Measurements from ENCODE around the gene MSI2.
A peak's percentile ranks its signal among the peaks of the same experiment; 100 is the strongest.

Gene MSI2

DNA sequence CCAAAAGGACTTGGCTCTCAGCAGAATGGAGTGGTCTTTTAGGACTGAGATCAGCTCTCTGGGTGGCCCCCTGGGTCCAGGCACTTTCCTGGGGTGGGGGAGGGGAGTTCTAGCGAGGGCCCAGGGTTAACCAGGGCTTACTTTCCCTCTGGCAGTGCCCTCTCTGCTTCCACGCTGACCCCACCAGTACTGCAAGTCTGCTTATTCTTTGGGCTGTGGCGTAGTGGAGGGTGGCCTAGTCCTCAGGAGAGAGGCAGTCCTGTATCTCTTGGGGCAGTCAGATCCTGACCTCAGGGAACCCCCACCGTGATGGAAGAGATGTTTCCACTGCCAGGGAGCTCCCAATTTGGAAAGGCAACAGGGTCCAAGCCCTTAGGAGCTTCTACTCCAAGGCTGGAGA is 409.4 kb downstream of the MSI2 start:
- peak; percentile 2 for DNase-seq
- no peaks in the 10 kb centered on the region for H3K27me3 ChIP-seq (ENCODE audit: insufficient read depth, low read depth, severe bottlenecking)
- no peaks in the 10 kb centered on the region for H3K9me3 ChIP-seq (ENCODE audit: severe bottlenecking)
- TF ChIP-seq, protein P1, sequence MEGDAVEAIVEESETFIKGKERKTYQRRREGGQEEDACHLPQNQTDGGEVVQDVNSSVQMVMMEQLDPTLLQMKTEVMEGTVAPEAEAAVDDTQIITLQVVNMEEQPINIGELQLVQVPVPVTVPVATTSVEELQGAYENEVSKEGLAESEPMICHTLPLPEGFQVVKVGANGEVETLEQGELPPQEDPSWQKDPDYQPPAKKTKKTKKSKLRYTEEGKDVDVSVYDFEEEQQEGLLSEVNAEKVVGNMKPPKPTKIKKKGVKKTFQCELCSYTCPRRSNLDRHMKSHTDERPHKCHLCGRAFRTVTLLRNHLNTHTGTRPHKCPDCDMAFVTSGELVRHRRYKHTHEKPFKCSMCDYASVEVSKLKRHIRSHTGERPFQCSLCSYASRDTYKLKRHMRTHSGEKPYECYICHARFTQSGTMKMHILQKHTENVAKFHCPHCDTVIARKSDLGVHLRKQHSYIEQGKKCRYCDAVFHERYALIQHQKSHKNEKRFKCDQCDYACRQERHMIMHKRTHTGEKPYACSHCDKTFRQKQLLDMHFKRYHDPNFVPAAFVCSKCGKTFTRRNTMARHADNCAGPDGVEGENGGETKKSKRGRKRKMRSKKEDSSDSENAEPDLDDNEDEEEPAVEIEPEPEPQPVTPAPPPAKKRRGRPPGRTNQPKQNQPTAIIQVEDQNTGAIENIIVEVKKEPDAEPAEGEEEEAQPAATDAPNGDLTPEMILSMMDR (IDR thresholded peaks at IDR 0.05; ENCODE audit: low read depth, low read length), result no peak
- H3K4me3 ChIP-seq (ENCODE audit: low read depth, low read length), result no peak overlapping the region
- H3K36me3 ChIP-seq, result peaks cover 34% of the 10 kb centered on the region
- no peak overlapping the region for H3K27ac ChIP-seq

- H3K27me3 ChIP-seq (ENCODE audit: insufficient read depth, low read depth, severe bottlenecking), result no peaks in the 10 kb centered on the region
- DNase-seq, result peak; percentile 5
- H3K4me3 ChIP-seq (ENCODE audit: low read depth, low read length), result no peak overlapping the region
- TF ChIP-seq, protein P1 (IDR thresholded peaks at IDR 0.05; ENCODE audit: low read depth, low read length), result no peak
- H3K27ac ChIP-seq, result no peak overlapping the region
- H3K9me3 ChIP-seq (ENCODE audit: severe bottlenecking), result no peaks in the 10 kb centered on the region
- H3K36me3 ChIP-seq, result peaks cover 34% of the 10 kb centered on the region
Measured at GRCh38 chr17:57666201-57666870, 410.0 kb downstream of the MSI2 start.

- Histone ChIP-seq H3K9me3 (ENCODE audit: severe bottlenecking) (no peaks in the 10 kb centered on the region), H3K36me3 (peaks cover 34% of the 10 kb centered on the region), H3K4me3 (ENCODE audit: low read depth, low read length) (no peak overlapping the region), H3K27me3 (ENCODE audit: insufficient read depth, low read depth, severe bottlenecking) (no peaks in the 10 kb centered on the region), H3K27ac (no peak overlapping the region)
- TF ChIP-seq, protein P1 (IDR thresholded peaks at IDR 0.05; ENCODE audit: low read depth, low read length), result no peak
- DNase-seq, result peak; percentile 5
Measured at GRCh38 chr17:57666946-57667345, 410.6 kb downstream of the MSI2 start.

GRCh38 chr17:57667461-57667923 is 411.2 kb downstream of the MSI2 start:
- Histone ChIP-seq H3K36me3 (peaks cover 36% of the 10 kb centered on the region), H3K27ac (no peak overlapping the region), H3K4me3 (ENCODE audit: low read depth, low read length) (no peak overlapping the region), H3K9me3 (ENCODE audit: severe bottlenecking) (no peaks in the 10 kb centered on the region), H3K27me3 (ENCODE audit: insufficient read depth, low read depth, severe bottlenecking) (no peaks in the 10 kb centered on the region)
- TF ChIP-seq, protein P1 (IDR thresholded peaks at IDR 0.05; ENCODE audit: low read depth, low read length), result no peak
- peak; percentile 8 for DNase-seq

- no peak overlapping the region for H3K27ac ChIP-seq
Measured at GRCh38 chr17:57668332-57668731, 412.0 kb downstream of the MSI2 start.

More at GRCh38 chr17:57668332-57668731, 412.0 kb downstream of the MSI2 start:
- peak; percentile 1 for DNase-seq
- TF ChIP-seq, protein P1 (IDR thresholded peaks at IDR 0.05; ENCODE audit: low read depth, low read length), result no peak
- no peaks in the 10 kb centered on the region for H3K9me3 ChIP-seq (ENCODE audit: severe bottlenecking)
- H3K4me3 ChIP-seq (ENCODE audit: low read depth, low read length), result no peak overlapping the region
- no peaks in the 10 kb centered on the region for H3K27me3 ChIP-seq (ENCODE audit: insufficient read depth, low read depth, severe bottlenecking)
- H3K36me3 ChIP-seq, result peaks cover 38% of the 10 kb centered on the region
